Retina (tissue), 1 donor: ENCODE data around the gene TRIL.

Experiments used
- DNase-seq: peaks from one replicate; pipeline ENCODE4 v3.0.0-alpha.2; 2016

The TRIL gene

DNA sequence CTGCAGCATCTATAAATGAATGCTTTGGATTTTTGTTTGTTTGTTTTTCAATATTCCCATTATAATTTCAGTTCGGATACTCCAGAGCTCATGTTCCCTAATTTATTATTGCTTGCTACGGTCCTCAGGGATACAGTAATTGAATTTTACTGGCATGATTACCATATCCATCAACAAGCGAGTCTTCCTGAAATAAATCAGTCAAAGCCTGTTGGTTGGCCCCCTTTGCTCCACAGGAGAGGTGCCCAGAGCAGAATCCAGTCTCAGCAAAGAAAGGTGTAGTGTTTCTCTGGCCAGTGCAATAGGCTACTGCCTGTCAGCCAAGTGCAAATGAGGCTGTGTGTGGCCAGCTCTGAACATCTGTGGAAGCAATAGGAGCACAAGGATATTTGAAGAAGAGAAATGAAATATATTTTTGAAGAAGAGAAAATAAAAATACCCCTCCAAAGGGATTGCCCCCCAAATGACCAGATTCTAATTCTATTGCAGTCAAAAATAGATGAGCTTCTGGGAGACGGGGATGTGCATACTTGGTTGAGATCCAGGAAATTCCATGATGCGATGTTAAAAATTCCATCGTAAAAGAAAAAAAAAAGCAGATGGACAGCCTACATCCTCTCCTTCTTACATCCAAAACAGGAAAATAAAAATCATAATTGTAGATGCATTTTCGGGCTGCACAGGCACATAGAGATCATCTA, 18.1 kb downstream of the TRIL start:
- no peak for DNase-seq

DNA sequence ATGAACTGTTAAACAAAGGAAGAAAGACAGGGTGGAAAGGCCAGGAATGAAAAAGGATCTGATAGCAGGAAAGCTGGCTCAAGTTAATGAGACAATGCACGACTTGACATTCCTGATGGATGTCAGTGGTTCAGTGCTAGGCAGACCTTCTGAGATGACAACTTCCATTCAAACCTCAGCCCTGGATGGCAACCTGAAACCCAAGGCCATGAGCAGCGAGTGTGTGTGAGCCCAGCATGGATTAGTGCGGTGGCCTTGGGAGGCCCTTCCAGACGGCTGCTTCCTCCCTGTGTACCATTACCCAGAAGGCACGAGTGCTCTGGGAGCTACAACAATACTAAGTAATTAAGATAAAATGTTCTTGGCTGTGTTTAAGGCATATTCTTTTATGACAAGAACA, 18.8 kb downstream of the TRIL start:
- no peak for DNase-seq

DNA sequence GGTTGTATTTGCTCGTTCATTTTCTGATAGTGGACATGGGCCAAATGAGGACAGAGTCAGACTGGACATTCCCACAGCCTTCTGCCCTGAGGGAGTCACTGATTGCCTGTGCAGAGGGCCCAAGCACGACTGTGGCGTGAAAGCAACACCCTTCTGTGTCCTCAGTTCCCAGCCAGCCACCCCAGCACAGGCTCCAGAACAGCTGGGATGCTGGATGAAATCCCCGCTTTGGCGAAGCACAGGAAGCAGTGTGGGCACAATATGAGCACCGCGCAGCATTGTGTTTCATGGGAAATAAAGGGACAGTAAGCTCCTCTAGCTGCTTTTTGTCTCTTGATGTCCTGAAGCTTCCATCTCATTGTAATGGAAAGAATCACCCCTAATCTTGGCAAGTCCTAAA, 20.5 kb downstream of the TRIL start:
- DNase-seq, result no peak

DNA sequence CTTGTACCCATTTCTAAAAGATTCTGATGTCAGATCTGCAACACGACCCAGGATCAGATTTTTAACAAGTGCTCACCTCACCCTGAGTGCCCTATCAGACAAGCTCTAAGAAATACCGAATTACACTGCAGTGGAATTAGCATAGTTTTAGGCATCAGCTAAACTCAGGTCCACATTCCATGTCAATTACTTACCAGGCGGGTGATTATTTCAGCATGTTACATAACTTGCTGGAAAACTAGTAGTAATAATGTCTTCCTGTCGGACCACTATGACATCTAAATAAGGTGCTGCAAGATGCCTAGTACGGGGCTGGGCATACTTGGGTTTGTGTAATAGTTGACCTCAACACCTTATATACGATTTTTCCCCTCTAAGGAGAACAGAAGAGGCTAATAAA, 21.0 kb downstream of the TRIL start:
- DNase-seq, result no peak

DNA sequence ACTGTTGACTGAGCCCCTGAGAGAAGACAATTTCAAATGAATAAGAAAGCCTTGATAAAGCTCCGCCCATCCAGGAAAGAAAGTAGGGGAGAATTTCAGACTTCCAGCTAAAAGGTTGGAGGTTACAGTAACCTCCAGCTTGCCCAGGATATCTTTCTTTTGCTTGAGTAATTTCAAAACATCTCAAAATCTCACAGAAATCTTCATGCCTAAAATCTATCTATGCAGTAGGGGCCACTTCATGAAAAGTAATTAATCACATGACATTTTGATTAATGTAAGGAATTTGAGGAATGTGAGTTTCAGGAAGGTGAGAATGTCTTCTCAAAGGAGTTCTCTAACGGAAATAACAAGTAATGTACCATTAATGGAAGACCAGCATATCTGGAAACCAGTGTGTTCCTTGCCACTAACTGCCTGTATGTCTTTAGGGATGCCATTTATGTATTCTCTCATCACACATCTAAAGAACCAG, 24.2 kb downstream of the TRIL start:
- no peak for DNase-seq

DNA sequence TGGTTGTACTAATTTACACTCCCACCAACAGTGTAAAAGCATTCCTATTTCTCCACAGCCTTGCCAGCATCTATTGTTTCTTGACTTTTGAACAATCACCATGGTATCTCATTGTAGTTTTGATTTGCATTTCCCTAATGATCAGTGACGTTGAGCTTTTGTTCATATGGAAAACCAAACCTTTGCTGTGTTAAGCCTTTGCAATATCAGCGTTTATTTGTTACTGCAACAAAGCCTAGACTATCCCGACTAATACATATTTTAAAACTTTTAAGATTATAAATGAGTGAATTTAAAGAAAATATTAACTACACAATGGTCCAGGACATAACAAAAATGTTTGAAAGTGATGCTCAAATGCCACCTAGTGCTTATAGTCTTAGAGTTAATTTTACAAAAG, 26.6 kb downstream of the TRIL start:
- DNase-seq, result no peak

DNA sequence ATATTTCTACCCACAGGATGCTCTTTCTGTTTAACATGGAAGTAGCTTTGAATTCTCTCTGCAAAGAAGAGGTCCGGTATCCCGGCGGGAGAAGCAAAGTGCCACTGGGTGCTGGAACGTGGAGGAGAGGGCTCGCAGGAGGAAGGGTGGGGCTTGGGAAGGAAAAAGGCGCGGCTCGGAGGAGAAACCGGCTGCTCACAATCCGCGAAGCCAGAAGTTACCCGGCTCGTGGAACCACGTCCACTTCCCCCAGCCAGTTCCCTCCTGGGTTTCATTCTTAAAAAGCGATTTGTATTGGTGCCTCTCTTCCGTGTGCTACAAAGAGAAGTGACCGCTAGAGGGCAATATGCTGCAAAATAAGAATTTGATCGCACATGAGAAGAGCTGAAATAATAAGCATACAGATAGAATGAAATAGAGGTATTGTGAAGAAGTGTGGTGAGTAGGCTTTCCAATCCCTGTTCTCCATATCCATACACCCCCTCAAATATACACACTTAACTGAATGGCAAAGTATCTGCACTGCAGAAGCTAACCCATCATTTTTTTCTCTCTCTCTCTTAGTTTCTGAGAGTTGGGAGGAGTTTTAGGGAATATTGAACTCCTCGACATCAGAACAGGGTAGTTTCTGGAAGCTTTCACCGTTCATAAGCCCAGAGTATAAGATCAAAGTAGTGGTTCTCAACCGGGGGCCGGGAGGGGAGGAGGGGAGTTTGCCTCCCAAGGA, 31.1 kb downstream of the TRIL start:
- DNase-seq, result peak; percentile 87

DNA sequence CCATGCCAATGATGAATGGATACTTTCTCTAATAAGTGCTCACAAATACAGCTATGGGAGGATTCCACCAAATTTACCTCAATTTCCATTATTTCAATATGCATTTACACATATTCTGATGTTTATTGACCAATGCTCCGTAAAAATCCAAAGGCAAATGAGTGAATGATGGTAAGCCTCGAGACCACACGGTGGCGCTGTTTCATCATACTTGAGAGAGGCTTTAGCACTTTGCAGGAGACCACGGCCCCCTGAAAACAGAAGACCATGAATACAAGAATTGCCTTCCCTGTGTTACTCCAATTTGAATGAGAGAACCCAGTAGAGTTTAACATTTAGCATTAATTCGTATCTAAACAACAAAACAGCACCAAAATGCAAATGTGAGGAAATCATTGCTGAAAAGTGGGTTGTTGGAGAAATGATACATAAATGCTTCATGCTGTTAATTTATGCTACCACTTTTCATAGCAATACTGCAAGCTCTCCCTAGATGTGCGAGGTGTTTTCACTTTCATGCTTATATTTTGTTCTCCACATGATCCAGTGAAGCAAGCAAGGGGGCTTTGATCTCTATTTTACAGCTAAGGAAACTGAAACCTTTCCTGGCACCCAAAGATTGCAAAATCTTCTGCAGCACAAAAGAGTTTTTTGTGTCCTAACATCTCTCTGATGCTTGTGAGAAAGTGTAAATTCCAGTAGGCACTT, 35.4 kb downstream of the TRIL start:
- DNase-seq, result peak; percentile 79

DNA sequence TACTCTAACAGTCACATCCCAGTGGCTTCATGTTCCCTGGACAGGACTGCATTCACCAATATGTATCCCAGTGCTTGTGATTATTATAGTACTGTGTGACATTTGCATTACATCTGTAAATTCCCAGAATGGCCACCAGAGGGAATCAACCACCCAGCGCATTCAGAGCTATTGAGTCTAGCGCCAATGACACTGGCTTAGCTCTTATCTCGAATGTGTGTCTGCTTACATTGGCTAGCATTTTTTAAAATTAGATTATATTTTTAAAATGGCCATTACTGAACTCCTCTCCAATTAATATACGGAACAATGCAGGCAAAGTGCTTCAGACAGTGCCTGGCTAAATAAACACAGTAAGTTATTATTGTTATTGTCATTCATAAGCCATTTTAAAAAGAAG, 36.3 kb downstream of the TRIL start:
- DNase-seq, result peak; percentile 69

DNA sequence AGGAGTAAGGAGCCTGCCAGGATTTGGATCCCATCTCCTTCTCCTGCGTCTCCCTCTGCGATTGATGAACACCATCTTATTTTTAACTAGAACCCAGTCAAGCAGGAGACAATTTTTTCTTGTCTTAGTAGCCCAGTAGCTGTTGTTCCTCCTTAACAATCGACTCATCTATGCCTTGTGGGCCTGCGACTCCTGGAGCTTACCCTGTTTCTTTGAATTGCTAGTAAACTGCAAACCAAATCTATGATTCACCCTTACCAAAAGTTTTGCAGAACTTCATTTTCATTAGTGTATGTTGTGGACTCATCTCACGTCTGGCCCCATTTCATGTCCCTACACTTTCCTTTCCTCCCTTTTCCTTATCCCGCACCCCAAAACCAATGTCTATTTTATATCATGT, 37.7 kb downstream of the TRIL start:
- no peak for DNase-seq

DNA sequence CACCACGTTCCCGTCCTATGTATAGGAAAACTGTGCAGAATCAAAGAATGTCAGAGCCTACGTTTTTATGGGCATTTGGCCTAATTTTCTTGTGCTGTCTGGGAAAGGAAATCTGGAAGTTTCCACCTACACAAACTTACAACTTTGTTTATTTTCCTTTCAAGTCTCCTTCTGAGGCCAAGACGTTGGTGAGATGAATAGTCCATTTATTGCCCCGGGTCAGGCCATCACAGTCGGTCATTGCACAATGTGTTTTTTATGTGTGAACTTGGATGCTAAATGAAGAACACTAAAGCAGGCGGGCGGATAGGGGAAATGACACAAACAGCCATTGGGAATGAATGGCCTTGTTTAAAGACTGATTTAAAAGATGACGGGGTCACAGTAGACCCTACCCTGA, 38.6 kb downstream of the TRIL start:
- DNase-seq, result no peak

DNA sequence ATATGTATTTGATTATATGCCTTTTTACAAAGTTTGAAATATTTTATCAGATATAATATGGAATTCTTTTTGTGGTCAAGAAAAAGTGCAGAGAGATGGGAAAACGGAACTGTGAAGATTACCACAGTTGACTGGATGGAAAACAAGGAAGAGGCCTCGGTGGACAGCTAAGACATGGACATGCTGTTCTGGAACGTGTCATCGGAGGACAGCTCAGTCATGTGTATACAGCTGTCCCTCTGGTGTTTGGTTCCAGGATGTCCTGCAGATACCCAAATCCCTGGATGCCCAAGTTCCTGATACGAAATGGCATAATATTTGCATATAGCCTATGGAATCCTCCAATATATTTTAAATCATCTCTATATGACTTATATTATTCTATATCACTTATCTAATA, 49.4 kb downstream of the TRIL start:
- no peak for DNase-seq

DNA sequence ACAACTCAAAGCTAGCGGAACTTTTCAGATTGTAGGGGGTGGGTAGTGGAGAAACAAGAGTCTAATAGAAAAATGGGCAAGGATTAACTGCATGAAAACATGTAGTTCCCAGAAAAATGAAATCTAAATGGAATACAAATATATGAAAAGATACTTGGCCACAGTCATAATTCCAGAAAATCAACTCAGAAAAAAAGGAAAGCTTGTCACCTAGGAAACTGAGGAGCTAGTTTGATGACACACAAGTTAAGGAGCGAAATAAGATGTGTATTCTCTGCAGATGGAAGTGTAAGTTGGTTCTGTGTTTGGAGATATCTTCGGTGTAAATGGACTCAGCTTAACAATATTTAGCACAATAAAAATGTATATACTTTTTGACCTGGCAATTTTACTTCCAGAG, 52.7 kb downstream of the TRIL start:
- no peak for DNase-seq

DNA sequence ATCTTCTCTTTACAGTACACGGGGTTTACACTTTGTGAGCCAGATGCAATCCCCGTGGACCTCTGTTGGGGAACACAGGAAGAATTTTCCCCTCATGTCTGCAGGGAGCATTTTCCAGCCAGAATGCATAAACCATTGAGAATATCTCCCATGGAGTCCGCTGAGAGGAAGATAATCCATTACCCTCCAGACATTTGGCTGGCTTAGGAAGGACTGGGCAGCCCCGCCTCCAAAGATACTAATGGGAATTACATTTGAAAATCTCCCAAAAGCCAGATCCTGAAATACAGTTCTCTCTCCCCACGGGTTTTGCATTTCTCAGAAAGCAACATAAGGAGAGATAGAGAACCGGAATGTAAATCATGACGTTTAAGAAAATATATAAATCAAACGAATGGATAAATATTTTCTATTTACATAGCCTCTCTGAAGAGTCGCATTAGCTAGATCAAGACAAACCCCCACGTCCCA, 53.5 kb downstream of the TRIL start:
- no peak for DNase-seq

DNA sequence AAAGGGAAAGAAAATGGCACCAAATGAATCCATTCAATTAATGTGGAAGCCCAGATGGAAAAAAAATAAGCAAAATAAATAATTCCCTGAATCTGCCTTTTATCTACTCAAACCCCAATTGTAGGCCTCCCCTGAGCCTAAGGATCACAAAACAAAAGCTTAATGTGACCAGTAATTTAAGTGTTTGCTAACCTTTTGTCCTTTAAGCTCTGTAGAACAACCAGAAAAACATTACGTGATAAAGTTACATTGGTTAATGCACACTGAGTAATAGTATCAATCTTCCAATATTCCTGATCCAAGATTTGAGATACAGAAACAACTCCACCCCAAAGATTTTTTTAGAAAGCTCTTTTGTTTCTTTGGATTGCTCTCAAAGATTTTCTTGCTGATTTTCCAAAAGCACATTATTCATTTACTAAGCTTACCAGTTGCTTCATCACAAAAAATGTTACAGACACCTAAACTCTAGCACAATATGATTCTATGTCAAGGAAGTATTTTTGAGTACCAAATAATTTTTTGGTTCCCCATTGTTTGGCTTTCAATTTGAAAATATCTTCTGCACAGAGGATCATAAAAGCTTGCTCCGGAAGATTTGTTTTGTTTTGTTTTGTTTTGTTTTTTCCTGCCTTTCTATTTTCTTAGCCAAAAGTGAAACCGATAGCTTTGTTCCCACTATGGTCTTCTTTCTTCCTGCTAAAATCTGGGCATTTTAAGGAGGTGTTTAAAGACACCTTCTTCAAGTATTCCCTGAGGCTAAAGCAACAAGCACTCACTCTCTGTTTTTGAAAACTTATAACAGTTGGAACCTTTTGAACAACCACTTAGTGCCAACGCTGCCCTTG, 54.2 kb downstream of the TRIL start:
- no peak for DNase-seq
